COLO668 (cell line): ENCODE results near the gene RNF187.

ENCODE experiments used
- DNase-seq: peaks from one replicate; lab custom pipeline; 2025; ENCODE audit not compliant: unreplicated experiment; lab: John Stamatoyannopoulos, UW

The RNF187 gene

GRCh38 chr1:228487336-228488124 lies at the start of gene RNF187:
Gene RNF187 (plus strand): TSS chr1:228487382.
- DNase-seq: peak; percentile 77

GRCh38 chr1:228437424-228437962 lies 49.7 kb upstream of the RNF187 start:
- DNase-seq: no peak

- no peak for DNase-seq
These were observed 48.9 kb upstream of the RNF187 start for GRCh38 chr1:228438266-228438665.

GRCh38 chr1:228440761-228441500 lies 46.3 kb upstream of the RNF187 start:
- no peak for DNase-seq

GRCh38 chr1:228443395-228443794 lies 43.8 kb upstream of the RNF187 start:
- DNase-seq: no peak

- no peak for DNase-seq
These were observed 41.7 kb upstream of the RNF187 start for GRCh38 chr1:228445490-228445842.

- DNase-seq: peak; percentile 14
These were observed 41.1 kb upstream of the RNF187 start for GRCh38 chr1:228445843-228446650.

GRCh38 chr1:228446852-228447251 lies 40.3 kb upstream of the RNF187 start:
- no peak for DNase-seq

- no peak for DNase-seq
These were observed 38.8 kb upstream of the RNF187 start for GRCh38 chr1:228448372-228448771.

- no peak for DNase-seq
These were observed 37.0 kb upstream of the RNF187 start for GRCh38 chr1:228450200-228450599.

GRCh38 chr1:228452194-228453021 lies 34.8 kb upstream of the RNF187 start:
- no peak for DNase-seq

GRCh38 chr1:228453022-228453560 lies 34.1 kb upstream of the RNF187 start:
- no peak for DNase-seq

GRCh38 chr1:228453614-228454013 lies 33.6 kb upstream of the RNF187 start:
- no peak for DNase-seq

GRCh38 chr1:228454238-228454637 lies 32.9 kb upstream of the RNF187 start:
- DNase-seq: no peak

- no peak for DNase-seq
These were observed 31.5 kb upstream of the RNF187 start for GRCh38 chr1:228455715-228456114.

GRCh38 chr1:228456252-228457016 lies 30.7 kb upstream of the RNF187 start:
- no peak for DNase-seq

- DNase-seq: no peak
These were observed 30.2 kb upstream of the RNF187 start for GRCh38 chr1:228457017-228457395.

GRCh38 chr1:228457396-228458176 lies 29.6 kb upstream of the RNF187 start:
- DNase-seq: peak; percentile 95
